ENCODE results near the gene GLI3.

Gene GLI3

DNA sequence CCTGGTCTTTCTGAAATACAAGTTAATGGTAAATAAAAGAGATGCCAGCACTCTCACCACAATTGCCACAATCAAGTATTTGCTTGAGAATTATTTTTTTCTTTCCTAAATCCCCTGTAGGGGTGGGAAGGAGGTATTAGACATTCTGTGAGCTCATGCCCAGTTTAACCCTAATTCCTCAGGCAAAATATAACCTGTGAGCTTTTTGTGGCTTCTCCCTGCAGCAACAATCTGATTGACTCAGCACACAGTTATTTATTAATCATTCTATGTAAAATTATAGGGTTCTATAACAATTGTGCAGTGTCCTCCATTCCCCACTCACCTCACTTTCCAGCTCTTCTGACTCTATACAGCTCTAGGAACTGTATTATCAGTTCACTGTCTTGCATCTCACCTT, 66.3 kb downstream of the GLI3 start:
- no peak for DNase-seq

DNA sequence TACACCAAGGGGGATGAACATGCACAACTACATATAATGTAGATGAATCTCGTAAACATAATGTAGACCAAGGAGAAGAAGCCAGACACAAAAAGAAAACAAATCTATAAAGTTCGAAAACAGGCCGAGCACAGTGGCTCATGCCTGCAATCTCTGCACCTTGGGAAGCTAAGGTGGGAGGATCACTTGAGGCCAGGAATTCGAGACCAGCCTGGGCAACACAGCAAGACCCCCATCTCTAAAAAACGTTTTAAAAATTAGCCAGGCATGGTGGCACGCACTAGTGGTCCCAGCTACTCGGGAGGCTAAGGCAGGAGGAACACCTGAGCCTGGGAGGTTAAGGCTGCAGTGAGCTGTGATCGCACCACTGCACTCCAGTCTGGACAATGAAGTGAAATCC, 68.5 kb downstream of the GLI3 start:
- DNase-seq, result no peak

DNA sequence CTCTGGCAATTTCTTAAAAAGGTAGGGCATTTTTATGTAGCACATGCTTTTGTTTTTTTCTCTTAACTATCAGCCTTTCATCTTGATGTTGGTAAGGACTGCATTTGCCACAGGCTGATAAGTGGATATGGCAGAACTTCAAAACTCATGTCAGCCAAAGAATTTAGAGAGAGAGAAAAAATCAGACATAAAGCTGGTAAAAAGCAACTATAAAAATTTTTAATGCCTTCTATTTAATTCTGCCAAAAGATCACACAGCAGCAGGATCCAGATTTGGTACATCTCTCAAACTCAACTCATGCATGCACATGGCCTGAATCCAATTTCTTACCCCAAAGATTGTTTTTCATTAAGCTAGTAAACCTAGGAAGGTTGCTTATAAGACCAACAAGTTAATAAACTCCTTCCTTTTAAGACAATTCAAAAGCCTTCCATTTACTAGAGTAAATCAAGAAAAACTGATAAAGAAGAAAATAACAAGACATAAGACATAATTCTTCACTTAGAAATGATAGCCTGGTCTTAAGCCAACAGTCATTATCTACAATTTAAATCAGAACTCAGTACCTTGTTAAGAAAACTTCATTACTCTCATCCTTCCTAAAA, 69.3 kb downstream of the GLI3 start:
- no peak for DNase-seq

DNA sequence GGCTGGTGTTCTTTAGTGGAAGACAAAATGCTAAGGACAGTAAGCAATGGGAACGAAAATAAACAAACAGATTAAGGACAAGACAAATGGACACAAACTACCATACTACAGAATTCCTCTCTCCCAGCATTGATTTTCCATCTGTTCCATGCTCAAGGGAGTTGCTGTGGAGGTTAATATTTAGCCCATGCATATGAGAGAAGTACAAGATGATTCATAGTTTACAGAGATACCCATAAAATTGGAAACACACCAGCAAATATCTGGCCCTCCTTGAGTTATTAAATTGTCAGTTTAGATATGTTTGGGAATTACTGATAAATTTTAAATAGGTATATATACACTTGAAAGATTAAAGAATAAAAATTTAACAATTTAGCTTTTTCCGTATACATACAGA, 69.8 kb downstream of the GLI3 start:
- no peak for DNase-seq

DNA sequence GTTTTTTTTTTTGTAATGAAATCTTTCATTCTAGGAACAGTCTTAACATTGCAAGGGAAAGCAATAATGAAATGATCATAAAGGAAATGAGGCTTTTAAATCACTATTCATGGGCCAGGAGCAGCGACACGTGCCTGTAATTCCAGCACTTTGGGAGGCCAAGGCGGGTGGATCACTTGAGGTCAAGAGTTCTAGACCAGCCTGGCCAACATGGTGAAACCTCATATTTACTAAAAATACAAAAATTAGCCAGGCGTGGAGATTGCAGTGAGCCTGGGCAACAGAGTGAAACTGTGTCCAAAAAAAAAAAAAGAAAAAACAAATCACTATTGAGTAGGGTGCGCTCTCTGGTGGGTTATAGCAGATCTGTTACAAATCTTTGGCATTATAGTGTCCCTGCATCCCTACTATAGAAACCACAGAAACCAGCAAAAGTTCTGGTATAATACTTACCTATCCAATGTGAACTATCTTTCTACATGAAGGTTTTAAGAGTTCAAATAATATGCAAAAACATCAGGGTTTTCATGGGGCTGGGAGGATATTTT, 72.1 kb downstream of the GLI3 start:
- no peak for DNase-seq

DNA sequence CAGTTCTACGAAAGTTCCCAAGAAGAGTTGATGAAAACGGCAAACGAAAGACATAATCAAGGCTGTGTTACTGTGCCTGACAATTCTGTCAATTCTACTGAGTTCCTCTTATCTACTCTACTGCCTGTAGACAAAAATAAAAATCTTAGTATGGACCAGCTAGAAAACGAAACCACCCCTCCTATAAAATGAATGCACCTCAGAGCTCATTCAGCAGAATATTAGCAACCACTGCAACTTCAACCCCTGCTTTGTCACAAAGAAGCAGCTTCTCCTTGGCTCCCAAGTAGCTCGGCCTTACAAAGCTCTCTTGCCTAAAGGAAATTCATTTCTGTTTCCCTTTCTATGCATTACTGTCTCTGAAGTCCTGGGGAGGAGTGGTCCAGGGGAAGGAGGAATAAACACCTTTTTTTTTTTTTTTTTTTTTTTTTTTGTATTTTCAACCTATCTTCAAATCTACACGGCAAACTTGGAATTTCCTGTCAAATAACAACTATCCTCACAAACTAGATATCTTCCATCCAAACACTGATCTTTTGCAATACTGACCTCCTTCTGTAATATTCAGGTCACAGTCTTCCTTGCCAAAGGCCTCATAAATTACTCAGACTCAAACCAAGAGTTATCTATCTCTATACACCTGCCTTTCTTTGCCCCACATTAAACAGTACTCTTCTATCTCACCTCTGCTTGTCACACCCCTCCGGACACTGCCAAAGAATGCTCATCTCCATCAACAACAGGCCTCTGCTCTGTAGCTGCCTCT, 74.3 kb downstream of the GLI3 start:
- no peak for DNase-seq

DNA sequence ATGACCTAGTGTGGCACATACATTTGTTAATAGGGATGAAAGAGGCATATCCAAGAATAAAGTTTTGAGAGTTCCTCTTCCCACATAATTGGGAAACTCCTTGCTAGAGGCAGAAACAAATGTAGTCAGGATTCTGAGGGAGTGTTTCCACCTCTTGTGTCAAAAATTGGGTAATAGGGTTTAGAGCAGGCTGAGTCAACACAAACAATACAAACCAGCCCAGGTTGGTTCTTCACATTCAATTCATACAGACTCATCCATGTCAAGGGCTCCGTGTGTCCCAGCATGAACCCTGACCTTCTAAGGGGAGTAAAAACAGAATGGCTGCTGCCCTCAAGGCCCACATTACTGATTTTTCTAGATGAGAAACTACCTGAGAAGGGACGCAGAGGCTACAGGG, 75.3 kb downstream of the GLI3 start:
- DNase-seq, result peak in 2 of 4 experiments; percentile 3 to 4

DNA sequence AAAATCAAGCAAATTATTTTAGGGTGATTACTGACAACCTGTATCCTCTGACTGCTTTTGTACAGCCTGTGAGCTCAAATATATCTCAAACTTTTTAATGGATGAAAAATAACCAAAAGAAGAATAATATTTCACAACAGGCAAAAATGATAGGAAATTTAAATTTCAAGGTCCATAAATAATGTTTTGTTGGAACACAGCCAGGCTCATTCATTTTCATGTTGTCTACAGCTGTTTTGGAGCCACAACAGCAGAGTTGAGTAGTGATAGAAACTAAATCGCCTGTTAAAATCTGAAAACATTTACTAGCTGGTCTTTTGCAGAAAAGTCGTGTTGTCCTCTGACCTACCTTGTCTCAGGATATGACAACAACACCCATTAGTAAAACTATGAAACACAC, 75.9 kb downstream of the GLI3 start:
- DNase-seq, result no peak

DNA sequence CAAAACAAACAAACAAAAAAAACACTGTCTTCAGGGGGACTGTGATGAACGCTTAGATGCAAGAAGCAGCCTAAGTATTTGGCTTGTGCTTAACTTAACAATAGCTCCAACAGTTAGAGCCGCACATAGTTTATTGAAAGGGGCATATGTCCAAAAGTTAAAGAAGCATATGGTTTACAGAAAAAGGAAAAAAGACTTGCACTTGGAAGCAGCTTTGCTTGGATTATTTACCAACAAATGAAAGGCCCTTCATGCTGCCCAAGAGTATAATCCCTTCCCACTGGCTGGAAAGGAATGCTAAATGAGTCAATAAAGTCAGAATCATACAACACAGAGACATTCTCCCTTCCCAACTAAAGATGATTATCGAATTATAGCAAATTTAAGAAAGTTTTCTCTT, 77.9 kb downstream of the GLI3 start:
- no peak for DNase-seq

DNA sequence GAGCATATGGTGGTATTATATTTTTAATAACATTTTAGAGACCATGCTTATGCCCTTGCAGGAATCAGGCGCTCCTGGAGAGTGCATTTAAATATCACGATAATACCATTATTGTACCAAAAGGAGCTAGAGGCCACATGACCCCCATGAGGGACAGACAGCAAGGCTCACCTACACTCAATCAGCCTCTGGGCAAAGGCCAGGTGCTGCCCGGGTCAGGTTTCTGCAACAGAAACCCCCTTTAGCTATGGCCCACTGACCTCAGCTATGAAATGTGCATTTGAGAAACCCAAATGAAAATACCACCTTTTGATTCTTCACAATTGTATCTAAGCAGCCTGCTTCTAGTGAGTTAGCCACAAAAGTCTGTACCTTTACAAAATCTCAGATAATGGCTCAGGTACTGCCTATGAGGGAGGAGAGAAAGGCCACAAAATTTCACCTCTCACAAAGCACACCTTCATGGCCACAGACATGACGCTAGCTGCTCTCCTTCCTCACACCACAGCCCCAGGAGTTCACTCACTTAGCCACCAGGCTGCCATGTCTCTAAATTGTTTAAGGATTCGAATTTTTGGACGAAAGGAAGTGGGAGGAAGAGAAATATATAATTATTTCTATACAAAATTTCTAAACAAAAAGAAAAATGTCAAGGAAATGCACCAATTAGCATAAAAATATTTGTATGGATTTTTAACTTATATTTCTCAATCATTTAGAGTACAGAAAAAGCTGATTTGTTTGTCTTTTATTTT, 79.9 kb downstream of the GLI3 start:
- DNase-seq, result no peak

DNA sequence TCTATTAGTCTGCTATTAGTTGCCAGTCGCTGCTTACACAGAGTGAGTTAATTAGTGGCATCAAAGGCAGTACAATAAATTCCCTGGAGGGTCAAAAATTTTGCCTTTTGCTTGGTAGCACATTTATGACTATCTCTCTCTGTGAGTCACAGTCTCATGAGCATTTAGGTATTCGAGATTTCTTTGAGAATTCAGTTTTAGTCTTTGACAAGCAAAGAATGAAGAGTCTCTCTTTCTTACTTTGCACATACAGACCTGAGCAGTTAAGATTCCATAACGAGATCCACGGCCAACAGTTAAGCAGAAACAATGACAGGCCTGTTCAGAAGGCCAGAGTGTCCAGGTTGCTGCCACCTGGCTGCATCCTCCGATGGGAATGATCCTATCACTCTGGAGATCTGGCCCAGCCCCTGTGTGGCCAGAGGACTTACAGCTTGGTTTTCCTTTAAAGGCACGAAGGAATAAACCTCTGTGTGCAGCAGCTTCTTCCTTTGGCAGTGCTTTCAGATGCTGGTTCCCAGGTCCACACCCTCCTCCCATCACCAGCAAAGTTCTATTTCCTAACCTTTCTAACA, 80.6 kb downstream of the GLI3 start:
- no peak for DNase-seq

DNA sequence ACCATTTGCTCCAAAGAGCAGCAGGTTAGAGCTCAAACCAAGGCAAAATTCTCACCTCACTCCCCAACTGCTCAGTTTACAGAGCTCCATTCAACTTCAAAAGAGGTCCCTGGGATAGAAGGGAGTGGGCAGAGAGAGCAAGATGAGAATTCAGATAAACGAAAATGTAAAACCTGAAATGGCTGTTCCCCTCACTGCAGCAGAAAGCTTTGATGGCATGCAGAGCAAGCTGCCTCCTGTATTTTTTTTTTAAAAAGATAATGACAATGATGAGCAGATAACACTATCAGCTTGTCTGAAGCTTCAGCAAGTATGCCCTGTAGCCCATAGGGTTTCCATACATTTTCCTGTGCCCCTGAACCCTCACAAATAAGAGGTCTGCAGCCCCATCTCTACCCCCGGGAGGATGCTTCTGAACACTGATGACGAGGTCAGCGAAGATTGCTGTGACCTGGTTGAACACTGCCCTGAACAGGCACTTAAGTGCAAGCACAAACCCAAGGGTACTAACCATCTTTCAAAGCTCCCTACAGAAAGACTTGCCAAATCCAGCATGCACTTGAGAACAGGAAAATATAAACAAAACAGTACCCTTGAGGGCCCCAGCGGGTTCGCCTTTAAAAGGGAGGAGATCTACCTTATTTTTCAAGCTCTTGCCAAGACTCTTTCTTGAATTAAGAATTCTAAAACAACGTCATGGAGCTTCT, 81.3 kb downstream of the GLI3 start:
- no peak for DNase-seq

DNA sequence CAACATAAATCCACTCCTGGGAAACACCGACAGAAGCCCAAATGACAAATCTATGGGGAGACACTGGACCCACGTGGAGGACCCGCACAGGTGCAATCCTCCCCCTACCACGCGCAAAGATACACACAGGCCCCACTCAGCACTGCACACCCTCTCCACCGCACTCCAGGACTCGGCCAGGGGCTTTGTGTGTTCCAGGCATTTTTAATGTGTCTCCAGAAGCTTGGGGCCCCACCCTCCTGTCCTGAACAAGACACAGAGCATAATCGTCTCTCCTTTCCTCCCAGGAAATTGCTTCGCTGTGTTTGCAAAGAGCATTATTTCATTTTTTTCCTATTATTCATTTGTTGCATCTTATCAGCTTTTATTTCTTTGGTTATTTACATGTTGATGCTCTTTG, 82.8 kb downstream of the GLI3 start:
- no peak for DNase-seq

DNA sequence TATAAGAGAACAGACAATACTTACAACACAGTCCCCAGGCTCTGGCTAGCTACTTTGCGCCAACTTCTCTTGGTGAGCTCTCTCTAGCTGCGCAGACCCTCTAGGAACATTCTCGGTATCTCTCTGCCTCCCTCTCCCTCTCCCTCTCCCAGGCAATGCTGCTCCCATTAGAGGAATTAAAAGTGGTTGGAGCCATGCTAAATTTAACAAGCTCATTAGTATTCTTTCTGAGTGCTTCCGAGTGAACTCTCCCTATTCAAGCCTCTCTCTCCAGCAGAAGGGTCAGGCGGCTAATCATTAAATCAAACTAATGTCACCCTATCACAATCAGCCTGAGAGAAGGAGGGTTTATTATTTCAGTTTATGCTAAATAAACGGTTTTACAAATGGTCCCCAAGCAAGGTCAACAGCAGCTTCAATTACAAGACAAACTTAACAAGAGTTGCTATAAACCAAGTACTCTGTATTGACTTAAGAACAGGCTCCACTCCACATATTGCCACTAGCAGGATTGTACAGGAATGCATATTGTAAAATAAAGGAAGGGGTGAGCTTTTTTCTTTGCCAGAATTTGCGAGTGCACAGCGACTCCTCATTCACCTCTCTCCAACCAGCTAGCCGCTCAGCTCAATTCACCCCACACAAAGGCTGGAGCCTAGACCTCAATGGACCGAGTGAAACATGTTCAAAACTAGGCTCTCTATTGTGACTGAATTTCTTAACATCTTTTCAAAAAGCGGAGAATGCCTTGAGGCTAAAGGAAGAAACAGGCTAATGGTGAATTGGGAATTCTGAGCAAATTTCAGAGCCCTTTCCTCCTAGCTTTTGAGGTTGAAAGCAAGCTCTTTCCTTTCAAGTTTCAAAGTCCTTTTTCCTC, 84.4 kb downstream of the GLI3 start:
- DNase-seq, result no peak

DNA sequence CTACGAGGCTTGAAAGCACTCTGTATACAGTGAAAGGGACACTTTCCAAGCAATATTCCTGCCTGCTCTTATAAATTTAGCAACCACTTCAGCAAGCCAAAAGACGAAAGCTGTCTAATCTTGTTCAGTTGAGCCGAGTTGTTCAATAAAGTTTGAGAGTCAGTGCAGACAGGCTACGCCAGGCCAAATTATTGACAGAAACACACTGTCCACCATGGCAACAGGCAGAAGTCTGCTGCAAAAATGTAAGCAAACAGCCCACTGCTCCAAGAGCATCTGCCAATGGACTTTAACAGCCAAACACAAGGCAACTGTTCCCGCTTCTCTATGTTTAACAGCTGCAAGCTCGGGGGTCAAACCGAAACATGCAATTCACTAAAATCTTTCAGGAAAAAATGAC, 85.7 kb downstream of the GLI3 start:
- DNase-seq, result no peak

DNA sequence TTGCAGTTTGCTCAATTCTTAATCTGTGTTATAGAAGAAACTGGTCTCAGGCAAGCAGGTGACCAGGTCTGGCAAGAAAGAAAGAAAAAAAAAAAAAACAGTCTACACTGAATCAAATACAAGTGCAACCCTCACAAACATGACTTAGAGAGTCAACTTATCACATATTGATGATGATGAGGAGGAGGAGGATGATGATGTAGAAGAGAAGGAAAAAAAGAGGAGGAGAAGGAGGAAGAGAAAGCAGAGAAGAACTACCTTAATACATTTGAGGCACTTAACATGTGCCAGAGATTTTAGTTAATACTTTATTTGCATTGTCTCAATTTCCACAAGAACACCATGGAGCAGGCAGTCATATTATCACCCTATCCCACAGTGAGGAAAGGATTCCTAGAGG, 91.5 kb downstream of the GLI3 start:
- DNase-seq, result no peak

DNA sequence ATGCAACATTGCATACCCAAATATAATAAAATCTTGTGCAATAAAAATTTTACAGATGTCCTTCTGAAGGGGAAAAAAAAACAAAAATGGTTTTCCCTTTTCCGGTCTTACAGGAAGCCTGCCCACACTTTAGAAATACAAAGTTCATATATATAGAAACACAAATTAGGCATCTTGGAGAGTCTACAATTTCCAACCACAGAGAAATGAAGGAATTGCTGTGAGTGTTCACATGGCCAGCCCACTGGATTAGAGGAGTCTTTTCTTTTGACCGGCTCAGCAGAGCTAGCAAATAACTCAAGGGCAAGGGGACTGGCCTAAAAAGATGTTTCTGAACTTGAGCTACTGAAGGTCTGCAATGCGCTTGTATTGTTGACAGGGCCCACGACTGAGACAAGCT, 92.4 kb downstream of the GLI3 start:
- no peak for DNase-seq

DNA sequence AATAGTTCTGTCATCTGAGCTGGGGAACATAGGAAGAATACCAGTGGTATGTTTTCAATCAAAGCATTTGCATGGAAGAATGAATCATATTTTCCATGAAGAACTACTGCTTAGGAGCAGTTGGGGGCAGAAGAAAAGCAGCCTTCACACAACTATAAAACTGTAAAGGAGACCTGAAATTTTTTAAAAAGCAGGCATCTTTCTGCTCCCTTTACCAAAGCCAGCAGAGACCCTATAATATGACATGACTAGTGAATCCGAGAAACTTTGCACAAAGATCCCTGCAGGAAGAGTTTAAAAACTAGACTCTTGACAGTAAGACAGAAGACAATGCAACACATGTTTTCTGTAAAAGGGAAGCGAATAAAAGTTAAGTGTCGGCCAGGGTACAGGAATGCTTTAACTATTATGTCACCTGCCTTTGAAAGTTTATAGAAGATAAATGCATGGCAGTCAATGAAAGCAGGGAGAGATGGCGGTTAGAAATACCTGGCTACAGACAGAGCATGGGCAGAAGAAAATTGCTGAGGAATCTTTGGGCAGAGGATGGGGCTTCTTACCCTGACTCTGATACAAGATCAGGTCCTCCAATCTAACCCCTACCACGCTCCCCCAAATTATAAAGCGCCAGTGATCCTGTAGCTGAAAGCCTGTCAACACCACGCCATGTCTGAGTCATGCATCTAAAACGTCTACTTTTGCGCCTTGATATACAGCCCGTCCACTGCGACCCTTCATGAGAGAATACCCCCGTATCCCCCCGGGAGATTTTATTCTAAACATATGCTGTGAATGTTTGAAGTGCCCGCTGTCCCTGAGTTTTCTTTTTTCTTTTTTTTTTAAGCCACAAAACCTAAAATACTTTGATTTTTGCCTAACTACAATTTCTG, 93.1 kb downstream of the GLI3 start:
- no peak for DNase-seq

DNA sequence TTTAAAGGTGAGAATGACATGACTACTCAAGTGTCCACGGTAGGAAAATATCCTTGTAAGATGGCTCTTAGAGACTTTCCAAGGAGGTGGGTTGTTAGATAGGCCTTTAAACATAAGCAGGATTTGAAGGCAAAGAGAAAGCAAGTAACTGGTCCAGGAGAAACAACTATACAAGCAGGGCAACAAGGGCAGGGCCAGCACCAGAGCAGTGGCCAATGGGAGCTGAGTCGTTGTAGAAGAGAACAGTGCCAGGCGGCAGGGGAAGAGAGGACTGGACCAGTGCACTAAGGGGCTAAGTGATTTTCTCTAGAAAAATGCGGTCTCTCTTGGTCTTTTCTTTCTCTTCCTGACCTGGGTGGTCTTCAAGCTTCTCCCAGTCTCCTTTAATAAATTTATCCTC, 94.9 kb downstream of the GLI3 start:
- no peak for DNase-seq

DNA sequence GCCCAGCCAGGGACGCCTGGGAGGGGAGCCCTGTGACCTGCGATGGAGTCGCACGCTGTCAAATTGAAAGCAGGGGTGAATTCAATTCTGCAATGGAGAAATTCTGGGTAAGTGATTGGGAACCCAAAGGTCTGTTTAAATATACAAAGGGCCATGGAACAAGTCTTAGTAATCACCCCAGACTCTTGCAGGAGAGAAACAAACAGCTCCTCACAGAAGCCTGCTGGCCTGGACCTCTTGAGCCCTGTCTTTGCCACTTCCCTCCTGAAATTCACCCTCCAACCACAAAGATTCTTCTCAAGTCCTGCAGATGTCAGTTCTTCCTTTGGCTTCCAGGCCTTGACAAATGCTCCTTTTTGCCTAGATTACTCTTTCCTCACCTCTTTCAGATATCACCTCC, 97.3 kb downstream of the GLI3 start:
- DNase-seq, result no peak

DNA sequence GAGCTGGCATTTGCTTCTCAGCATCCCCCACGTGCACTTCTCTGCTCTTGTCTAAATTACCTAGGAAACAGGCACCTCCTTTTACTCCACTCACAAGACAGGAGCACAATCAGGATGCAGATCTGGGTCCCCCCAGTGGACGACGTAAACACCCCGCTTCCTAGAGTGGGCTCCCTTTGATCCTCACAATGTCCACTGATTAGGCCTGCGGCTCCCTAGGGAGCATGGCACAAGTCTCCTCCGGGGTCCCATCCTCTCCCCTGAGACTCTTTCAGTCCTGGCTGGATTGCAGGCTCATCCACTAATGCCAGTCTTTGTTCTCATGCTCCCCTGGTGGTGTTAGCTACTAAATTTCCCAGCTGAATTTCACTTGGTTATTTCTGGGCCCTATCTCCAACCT, 98.3 kb downstream of the GLI3 start:
- DNase-seq, result no peak

Measured in suppressor macrophage (primary cell).